IPS-20b (cell line): Measurements from ENCODE around the gene TSSK1B.
"Not testable (repeated sequence)": the region's sequence is repeated elsewhere in the genome, so short reads cannot be mapped to it uniquely, and the experiment has no call there.

Experiments
- H3K27ac ChIP-seq: one replicate; pipeline ENCODE4 v1.5.1; 2013; ENCODE audit warnings: low read length
- H3K27me3 ChIP-seq: 2 replicates; pipeline ENCODE4 v1.6.1; 2013; ENCODE audit warnings: mild to moderate bottlenecking, low read length, inconsistent platforms; ENCODE audit not compliant: insufficient read depth
- H3K36me3 ChIP-seq: 2 replicates; pipeline ENCODE4 v1.6.1; 2013; ENCODE audit warnings: low read depth, mild to moderate bottlenecking, inconsistent platforms, low read length, moderate library complexity; ENCODE audit not compliant: insufficient read depth
- H3K4me1 ChIP-seq: 2 replicates; pipeline ENCODE4 v1.6.1; 2013; ENCODE audit warnings: mild to moderate bottlenecking, control low read depth, inconsistent platforms, low read length, moderate library complexity; ENCODE audit not compliant: insufficient read depth
- H3K4me3 ChIP-seq: 2 replicates; pipeline ENCODE4 v1.5.1; 2013; ENCODE audit warnings: mild to moderate bottlenecking, low read length, inconsistent platforms
- H3K9ac ChIP-seq: 2 replicates; pipeline ENCODE4 v1.6.1; 2013; ENCODE audit warnings: low read depth, mild to moderate bottlenecking, inconsistent platforms, low read length, moderate library complexity
- H3K9me3 ChIP-seq: 2 replicates; pipeline ENCODE4 v1.6.1; 2013; ENCODE audit warnings: mild to moderate bottlenecking, low read depth, low read length, inconsistent platforms; ENCODE audit not compliant: insufficient read depth

TSSK1B gene, protein sequence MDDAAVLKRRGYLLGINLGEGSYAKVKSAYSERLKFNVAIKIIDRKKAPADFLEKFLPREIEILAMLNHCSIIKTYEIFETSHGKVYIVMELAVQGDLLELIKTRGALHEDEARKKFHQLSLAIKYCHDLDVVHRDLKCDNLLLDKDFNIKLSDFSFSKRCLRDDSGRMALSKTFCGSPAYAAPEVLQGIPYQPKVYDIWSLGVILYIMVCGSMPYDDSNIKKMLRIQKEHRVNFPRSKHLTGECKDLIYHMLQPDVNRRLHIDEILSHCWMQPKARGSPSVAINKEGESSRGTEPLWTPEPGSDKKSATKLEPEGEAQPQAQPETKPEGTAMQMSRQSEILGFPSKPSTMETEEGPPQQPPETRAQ

DNA sequence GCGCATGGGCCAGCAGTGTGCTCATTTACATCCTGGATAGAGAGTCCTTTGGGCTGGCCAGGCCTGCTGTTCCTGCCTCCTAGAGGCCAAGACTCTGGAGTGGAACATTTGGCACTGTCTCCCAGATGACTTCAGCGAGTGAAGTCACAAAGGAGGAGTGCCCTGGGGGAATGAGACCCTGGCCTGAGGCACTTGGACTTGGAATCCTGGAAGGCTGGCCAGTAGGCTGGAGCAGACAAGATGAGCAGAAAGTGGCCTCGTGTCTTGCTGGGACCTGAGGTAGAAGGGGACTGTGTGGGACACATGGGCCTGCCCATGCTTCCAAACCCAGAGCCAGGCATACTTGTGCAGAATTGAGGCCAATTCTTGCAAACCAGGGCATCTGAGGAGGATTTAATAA is at the start of gene TSSK1B:
TSS of gene TSSK1B (minus strand) at position 101 of the 400 bp plus-strand sequence. CDS start 150 bp downstream, outside the sequence.
- H3K4me1 ChIP-seq, result no peaks in the 10 kb centered on the region
- no peak within 1 kb of the TSS for H3K9ac ChIP-seq

DNA sequence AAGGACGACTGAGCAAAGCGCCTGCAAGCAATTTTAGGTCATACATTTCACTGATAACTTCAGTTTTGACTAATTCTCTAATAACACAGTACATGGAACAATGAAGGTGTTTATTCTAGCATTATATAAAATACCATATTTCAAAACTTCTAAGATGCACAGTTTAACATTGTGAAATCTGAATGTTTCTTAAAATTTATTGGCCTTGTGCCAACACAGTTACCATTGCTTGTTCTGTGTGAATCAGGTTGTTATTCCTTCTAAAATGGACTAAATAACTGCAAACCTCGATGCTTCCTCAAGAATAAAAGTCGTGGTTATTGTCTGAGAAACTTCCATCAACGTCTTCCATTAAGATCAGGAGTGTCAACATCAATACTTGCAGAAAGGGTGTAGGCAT is 45.5 kb upstream of the TSSK1B start:
- no peaks in the 10 kb centered on the region for H3K27me3 ChIP-seq
- no peak overlapping the region for H3K4me3 ChIP-seq
- no peaks in the 10 kb centered on the region for H3K36me3 ChIP-seq
- H3K9me3 ChIP-seq, result no peaks in the 10 kb centered on the region
- peaks cover 5% of the 10 kb centered on the region for H3K4me1 ChIP-seq
- no peak overlapping the region for H3K9ac ChIP-seq
- H3K27ac ChIP-seq, result no peak overlapping the region

More for the DNA sequence above, at the start of gene TSSK1B:
- Histone ChIP-seq H3K27me3 (no peaks in the 10 kb centered on the region), H3K4me3 (no peak within 1 kb of the TSS), H3K27ac (no peak within 1 kb of the TSS), H3K9me3 (no peaks in the 10 kb centered on the region), H3K36me3 (no peaks in the 10 kb centered on the region)

- H3K36me3 ChIP-seq, result no peaks in the 10 kb centered on the region
- no peak overlapping the region for H3K27ac ChIP-seq
- H3K9me3 ChIP-seq, result no peaks in the 10 kb centered on the region
- no peak overlapping the region for H3K4me3 ChIP-seq
- H3K9ac ChIP-seq, result no peak overlapping the region
- no peaks in the 10 kb centered on the region for H3K27me3 ChIP-seq
- peaks cover 5% of the 10 kb centered on the region for H3K4me1 ChIP-seq
These were observed 43.9 kb upstream of the TSSK1B start for GRCh38 chr5:113478691-113479090.

DNA sequence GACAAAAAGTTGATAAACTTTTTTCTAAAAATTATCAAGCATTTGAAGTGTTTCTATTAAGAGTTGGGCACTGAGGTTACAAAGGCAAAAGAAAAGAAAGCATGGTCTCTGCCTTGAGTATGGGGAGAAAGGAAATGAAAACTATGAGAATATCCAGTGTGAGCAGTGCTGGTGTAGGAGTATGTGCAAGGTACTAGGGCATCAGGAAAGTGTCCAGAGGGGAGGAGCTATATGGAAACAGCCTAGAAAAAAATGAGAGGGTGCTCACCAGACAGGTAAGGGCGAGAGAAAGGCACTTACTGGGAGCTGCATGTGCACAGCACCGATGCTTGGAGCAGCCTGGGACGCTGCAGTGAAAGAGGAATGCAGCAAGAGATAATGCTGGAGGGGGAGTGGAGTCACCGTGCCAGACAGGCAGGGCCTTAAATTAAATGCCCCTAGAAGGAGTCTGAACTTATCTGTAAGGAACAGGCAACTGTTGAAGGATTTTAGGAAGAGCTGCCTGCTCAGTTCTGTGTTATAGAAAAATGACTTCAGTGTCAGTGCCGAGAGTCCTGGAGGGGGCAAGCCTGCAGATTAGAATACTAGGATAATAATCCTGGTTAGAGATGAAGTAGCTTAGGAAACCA is 39.4 kb upstream of the TSSK1B start:
- Histone ChIP-seq H3K36me3 (no peaks in the 10 kb centered on the region), H3K9me3 (peaks cover 16% of the 10 kb centered on the region), H3K27ac (no peak overlapping the region), H3K27me3 (no peaks in the 10 kb centered on the region), H3K4me1 (peaks cover 5% of the 10 kb centered on the region), H3K9ac (no peak overlapping the region), H3K4me3 (no peak overlapping the region)

GRCh38 chr5:113463032-113463431 is 28.2 kb upstream of the TSSK1B start:
- no peaks in the 10 kb centered on the region for H3K36me3 ChIP-seq
- no peak overlapping the region for H3K27ac ChIP-seq
- no peaks in the 10 kb centered on the region for H3K27me3 ChIP-seq
- H3K9me3 ChIP-seq, result no peaks in the 10 kb centered on the region
- no peaks in the 10 kb centered on the region for H3K4me1 ChIP-seq
- H3K4me3 ChIP-seq, result no peak overlapping the region
- no peak overlapping the region for H3K9ac ChIP-seq

DNA sequence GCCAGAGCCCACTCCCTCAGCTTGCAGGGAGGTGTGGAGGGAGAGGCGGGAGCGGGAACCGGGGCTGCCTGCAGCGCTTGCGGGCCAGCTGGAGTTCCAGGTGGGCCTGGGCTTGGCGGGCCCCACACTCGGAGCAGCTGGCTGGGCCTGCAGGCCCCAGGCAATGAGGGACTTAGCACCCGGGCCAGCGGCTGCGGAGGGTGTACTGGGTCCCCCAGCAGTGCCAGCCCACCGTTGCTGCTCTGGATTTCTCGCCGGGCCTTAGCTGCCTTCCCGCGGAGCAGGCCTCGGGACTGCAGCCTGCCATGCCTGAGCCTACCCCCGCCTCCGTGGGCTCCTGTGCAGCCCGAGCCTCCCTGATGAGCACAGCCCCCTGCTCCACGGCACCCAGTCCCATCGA is 22.3 kb upstream of the TSSK1B start:
- H3K9me3 ChIP-seq, H3K4me3 ChIP-seq, H3K27ac ChIP-seq: not testable (repeated sequence)

GRCh38 chr5:113452941-113453340 is 18.2 kb upstream of the TSSK1B start:
- Histone ChIP-seq H3K4me1 (no peaks in the 10 kb centered on the region), H3K9ac (no peak overlapping the region), H3K27ac (no peak overlapping the region), H3K36me3 (no peaks in the 10 kb centered on the region), H3K27me3 (no peaks in the 10 kb centered on the region), H3K9me3 (no peaks in the 10 kb centered on the region), H3K4me3 (no peak overlapping the region)

More for the DNA sequence above, 22.3 kb upstream of the TSSK1B start:
- not testable (repeated sequence) for H3K27me3 ChIP-seq, H3K9ac ChIP-seq, H3K36me3 ChIP-seq, H3K4me1 ChIP-seq

DNA sequence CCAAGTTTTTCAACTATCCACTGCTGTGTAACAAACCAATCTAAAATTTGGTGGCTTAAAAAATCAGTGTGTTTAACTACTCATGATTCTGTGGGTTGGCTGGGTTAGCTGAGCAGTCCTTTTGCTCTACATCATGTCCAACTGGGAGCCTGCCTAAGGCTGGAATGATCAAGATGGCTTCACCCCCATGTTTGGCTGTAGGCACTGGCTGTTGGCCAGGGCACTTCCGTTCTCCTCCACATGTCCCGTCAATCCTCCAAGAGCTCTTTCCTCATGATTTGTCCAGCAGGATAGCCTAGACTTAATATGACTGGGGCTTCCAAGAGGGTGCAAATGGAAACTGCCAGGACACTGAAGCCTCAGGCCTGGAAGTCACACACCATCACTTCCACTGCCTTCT is 17.0 kb upstream of the TSSK1B start:
- Histone ChIP-seq H3K27me3 (no peaks in the 10 kb centered on the region), H3K4me1 (no peaks in the 10 kb centered on the region), H3K9ac (no peak overlapping the region), H3K9me3 (no peaks in the 10 kb centered on the region), H3K36me3 (no peaks in the 10 kb centered on the region), H3K27ac (no peak overlapping the region), H3K4me3 (no peak overlapping the region)

- Histone ChIP-seq H3K9me3 (peaks cover under 1% of the 10 kb centered on the region; the same call in 1 of the 2 replicates), H3K27ac (no peak overlapping the region), H3K4me1 (no peaks in the 10 kb centered on the region), H3K36me3 (no peaks in the 10 kb centered on the region), H3K9ac (no peak overlapping the region), H3K27me3 (no peaks in the 10 kb centered on the region), H3K4me3 (no peak overlapping the region)
These were observed 16.1 kb upstream of the TSSK1B start for GRCh38 chr5:113450929-113451328.

DNA sequence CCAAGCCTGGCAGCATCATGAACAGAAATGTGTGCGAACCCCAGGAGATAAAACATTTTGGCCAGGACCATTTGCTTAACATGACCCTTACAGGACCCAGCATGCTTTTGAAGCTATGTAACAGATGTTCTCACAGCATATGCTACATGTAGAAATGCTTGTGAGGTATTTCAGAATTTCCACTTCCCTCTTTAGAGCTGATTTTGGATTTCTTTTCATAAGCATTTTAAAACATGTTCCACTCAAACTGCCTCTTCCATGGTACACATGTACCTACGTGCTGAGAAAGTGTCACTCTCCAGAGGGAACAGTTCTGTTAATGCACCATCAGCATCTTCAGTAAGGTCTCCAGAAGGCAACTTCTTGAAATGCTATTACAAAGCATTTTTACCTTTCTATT is 15.7 kb upstream of the TSSK1B start:
- Histone ChIP-seq H3K27ac (no peak overlapping the region), H3K4me3 (no peak overlapping the region), H3K9me3 (peaks cover 5% of the 10 kb centered on the region; the same call in 1 of the 2 replicates), H3K27me3 (no peaks in the 10 kb centered on the region), H3K36me3 (no peaks in the 10 kb centered on the region), H3K4me1 (no peaks in the 10 kb centered on the region), H3K9ac (no peak overlapping the region)

DNA sequence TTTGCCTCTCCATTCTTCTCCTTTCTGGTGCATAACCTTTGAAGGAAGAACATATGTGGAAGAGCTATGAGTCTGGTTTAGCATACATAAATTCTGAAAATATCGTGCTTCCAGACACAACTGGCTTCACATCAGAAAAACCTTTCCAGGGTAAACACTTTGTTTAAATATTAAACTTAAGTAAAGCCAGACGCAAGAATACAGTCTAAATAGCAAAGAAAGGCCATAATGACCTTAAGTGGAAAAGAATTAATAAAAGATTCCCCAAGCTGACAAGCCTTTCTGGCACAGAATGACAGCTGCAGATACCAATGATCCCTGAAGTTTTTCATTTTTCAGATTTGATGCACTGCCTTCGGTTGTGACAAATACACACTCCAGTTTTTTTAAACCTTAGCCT is 13.5 kb upstream of the TSSK1B start:
- H3K27me3 ChIP-seq, result no peaks in the 10 kb centered on the region
- no peaks in the 10 kb centered on the region for H3K36me3 ChIP-seq
- no peak overlapping the region for H3K4me3 ChIP-seq
- no peaks in the 10 kb centered on the region for H3K4me1 ChIP-seq
- H3K27ac ChIP-seq, result no peak overlapping the region
- H3K9me3 ChIP-seq, result peaks cover 10% of the 10 kb centered on the region; the same call in 1 of the 2 replicates
- no peak overlapping the region for H3K9ac ChIP-seq

DNA sequence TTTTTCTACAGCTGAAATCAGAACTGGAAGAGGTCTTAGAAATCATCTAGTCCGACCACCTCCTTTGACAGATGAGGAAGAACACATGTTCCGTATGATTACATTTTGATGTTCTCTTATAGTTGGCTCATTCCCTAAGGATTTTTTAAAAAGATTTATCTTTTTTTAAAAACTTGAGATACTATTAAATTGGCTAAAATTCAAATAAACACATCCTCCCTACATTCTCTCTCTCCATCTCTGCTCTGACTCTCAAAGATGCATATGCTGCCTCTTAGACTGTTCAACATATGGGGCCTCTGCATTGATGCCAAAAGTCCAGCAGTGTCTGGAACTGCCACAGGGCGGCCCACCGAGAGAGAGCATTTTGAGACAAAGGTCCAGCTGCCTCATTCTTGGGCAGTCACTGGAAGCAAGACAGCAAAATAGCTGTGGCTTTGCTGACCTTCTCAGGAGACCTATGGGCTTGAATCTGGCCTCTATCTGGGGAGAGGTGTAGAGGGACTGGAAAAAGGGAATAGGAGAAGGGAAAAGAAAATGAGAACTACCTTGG is 12.8 kb upstream of the TSSK1B start:
- no peaks in the 10 kb centered on the region for H3K36me3 ChIP-seq
- H3K4me1 ChIP-seq, result no peaks in the 10 kb centered on the region
- H3K27me3 ChIP-seq, result no peaks in the 10 kb centered on the region
- H3K27ac ChIP-seq, result no peak overlapping the region
- no peak overlapping the region for H3K9ac ChIP-seq
- H3K4me3 ChIP-seq, result no peak overlapping the region
- peaks cover 10% of the 10 kb centered on the region; the same call in 1 of the 2 replicates for H3K9me3 ChIP-seq
